GM12892 (cell line): ENCODE data around the gene WDFY1.

ENCODE experiments used
- DNase-seq: peaks from one replicate; pipeline ENCODE4 v3.0.0; 2011; ENCODE audit not compliant: insufficient read length
- FAIRE-seq: peaks from 2 replicates; lab custom pipeline; 2011; peaks lifted over from hg19 to GRCh38; lab: Jason Lieb, UNC
- POLR2A ChIP-seq: IDR thresholded peaks from 2 replicates; pipeline ENCODE4 v1.6.1; 2011; ENCODE audit warnings: low read depth, low read length, control low read depth
- POLR2AphosphoS5 ChIP-seq: IDR thresholded peaks from 2 replicates; pipeline ENCODE4 v1.6.1; 2011; ENCODE audit warnings: low read depth, low read length, control low read depth
- TAF1 ChIP-seq: IDR thresholded peaks from 2 replicates; pipeline ENCODE4 v1.6.1; 2011; ENCODE audit warnings: low read depth, mild to moderate bottlenecking, control low read depth, low read length, borderline replicate concordance

WDFY1 gene

DNA sequence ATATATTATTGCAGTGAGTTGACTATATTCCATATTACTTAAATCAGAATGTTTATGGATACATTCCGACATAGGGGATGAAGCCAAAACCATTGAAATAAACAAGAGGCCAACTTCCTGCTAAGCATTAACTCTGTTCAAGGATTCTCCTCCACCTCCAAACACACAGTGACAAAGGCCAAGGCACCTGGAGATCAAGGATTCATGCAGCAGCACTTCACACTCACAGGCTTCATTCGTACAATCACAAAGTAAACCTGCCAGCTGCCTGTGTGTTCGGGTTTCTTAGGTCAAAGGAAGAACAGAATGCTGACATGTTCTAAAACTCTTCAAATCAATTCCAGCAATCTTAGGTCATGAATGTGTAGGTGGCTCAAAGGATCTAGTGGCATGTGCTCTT is 22.8 kb downstream of the WDFY1 start:
- no peak for FAIRE-seq
- no peak for TF ChIP-seq POLR2A
- TF ChIP-seq POLR2AphosphoS5: no peak
- TF ChIP-seq TAF1: no peak
- no peak for DNase-seq

DNA sequence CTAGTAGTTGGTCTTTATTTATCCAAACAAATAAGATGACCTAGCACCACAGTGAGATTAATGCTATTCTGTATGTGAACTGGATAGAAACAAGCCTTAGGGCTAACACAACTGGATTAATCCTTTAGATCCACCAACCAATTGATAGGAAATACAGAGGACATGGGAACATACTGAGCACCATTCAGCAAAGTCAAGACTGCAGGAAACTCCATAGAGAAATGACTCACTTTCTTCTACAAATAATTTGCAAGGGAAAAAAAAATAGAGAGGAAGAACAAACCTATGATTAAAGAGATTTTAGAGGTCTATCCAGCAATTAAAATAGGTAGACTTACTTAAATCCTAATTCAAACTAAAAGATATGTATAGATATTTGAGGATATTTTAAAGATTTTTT is 23.9 kb downstream of the WDFY1 start:
- no peak for DNase-seq
- peak; percentile 46 for FAIRE-seq
- TF ChIP-seq POLR2AphosphoS5 (no peak), POLR2A (no peak), TAF1 (no peak)

- DNase-seq (no peak), FAIRE-seq (no peak)
- TF ChIP-seq POLR2A (no peak), TAF1 (no peak), POLR2AphosphoS5 (no peak)
Observed at GRCh38 chr2:223920109-223920508, 25.0 kb downstream of the WDFY1 start.

DNA sequence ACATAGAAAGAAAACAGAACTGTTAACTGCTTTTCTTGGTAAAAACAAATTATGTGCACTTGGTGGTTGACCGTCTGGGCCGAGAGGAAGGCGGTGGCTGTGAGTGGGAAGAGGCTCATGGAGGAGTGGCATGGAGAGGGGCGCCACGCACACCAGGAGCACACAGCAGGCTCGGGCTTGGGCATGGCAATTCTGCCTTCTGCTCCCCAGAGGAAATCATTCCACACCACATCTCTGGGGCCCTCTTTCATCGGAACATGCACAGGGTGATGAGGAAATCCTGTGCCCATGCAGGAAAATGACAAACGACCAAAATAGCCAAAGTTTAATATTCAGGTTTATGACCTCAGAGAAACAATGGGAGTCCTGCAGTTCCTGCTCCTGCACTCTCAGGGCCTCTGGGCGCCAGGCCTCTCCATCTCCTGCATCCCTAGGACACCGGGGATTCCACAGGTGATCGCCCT is 26.4 kb downstream of the WDFY1 start:
- TF ChIP-seq TAF1 (no peak), POLR2AphosphoS5 (no peak), POLR2A (no peak)
- FAIRE-seq: no peak
- no peak for DNase-seq

DNA sequence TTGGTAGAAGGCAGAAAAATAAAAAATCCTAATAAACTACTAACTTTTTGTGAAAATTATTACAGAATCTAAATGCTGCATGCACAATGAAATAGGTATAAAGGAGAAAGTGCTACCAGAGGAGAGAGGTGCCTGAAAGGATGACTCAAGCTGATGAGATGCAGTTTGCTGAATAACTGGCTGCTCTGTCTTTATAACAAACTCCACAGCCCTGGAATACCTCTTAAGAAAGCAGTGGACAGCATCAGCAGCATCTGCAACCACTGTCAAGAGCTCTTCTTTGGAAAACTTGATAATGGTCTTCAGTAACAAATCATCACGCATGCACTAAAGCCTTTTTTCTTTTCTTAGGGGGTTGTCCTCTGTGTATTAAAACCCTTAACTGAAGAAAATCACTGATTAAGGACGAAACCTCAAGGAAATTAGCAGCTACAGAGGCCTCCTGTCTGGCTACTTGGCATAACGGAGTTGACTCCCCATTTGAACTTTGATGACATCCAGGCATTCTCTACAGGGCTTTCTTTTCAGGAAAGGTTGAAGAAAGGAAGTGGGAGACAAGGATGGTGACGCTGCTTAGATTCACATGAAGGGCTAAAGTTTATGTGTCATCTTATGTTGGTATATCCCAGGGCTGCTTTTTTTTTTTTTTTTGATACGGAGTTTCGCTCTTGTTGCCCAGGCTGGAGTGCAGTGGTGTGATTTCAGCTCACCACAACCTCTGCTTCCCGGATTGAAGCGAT is 28.8 kb downstream of the WDFY1 start:
- TF ChIP-seq TAF1: no peak
- TF ChIP-seq POLR2AphosphoS5: no peak
- no peak for TF ChIP-seq POLR2A
- DNase-seq: no peak
- no peak for FAIRE-seq

GRCh38 chr2:223915071-223915470 is 30.1 kb downstream of the WDFY1 start:
- FAIRE-seq: no peak
- TF ChIP-seq POLR2AphosphoS5 (no peak), POLR2A (no peak), TAF1 (no peak)
- DNase-seq: no peak

DNA sequence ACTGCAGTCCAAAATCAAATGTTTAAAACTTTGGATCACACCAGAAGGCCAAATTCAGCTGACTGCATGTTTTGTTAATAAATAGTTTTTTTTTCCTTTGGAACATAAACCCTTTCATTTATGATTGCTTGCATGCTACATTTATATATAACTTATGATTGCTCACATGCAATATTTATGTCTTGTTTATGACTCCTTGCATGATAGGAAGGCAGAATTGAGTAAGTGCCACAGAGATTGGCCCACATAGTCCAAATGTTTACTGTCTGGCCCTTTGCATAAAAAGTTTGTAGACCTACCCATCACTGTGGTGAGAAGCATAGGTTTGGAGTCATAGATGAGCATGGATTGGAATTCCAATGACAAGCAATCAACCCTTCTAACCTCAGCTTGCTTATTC is 30.8 kb downstream of the WDFY1 start:
- TF ChIP-seq POLR2A (no peak), TAF1 (no peak), POLR2AphosphoS5 (no peak)
- FAIRE-seq (no peak), DNase-seq (no peak)

DNA sequence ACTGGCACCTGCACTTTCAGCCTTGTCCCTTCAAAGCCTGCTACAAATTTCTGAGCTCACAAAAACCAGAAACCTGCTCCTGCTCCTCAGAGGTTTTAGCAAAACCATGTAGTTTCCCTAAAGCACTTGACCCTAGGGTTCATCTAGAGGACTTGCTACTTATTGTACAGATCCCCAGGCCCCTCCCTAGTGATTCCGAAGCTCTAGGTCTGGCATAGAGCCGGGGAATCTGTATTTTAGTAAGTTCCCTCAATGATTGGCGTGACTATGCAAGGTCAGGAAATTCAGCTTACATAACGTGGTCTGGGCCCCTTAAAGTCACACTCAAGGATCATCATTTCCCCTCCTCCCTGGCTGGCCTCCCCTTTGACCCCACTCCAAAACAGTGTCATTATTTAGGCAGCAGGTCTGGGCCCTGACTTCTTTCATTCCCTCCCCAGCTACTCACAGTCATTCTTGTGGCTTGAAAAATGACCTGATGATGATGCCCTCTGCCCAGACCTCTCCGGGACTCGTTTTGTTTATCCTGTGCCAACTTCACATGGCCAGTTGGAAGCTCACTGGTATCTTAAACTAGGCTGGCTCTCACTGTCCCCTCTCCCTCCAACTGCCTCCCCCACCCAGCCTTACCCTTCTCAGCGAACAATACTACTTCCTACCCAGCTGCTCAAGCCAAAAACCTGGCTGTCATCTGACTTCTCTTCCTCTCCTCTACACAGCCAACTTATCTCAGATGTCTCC is 36.0 kb downstream of the WDFY1 start:
- DNase-seq: no peak

GRCh38 chr2:223908304-223908998 is 36.7 kb downstream of the WDFY1 start:
- TF ChIP-seq TAF1 (no peak), POLR2A (no peak), POLR2AphosphoS5 (no peak)
- FAIRE-seq (no peak), DNase-seq (no peak)

More for the DNA sequence above, 36.0 kb downstream of the WDFY1 start:
- no peak for TF ChIP-seq TAF1
- no peak for TF ChIP-seq POLR2A
- no peak for TF ChIP-seq POLR2AphosphoS5
- no peak for FAIRE-seq

GRCh38 chr2:223905996-223906395 is 39.1 kb downstream of the WDFY1 start:
- FAIRE-seq (no peak), DNase-seq (no peak)
- TF ChIP-seq POLR2A (no peak), TAF1 (no peak), POLR2AphosphoS5 (no peak)

DNA sequence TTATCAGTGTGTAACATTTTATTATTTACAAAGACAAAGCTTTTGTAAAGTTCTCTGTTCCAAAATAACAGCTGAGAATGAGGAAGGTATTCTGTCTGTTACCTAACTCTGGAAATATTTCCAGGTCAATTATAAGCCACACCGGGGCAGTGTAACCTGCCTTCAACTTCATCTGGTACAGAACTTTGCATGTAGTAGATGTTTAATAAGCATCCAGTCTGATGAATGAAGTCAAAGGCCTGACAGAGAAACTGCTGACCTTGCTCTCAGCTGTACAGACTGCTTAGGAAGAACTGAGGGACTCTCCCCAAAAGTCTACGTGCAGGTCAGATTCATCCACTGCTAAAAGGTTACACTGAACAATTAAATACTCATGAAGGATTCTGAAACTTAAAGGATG is 43.3 kb downstream of the WDFY1 start:
- FAIRE-seq (no peak), DNase-seq (no peak)
- TF ChIP-seq POLR2A (no peak), TAF1 (no peak), POLR2AphosphoS5 (no peak)

DNA sequence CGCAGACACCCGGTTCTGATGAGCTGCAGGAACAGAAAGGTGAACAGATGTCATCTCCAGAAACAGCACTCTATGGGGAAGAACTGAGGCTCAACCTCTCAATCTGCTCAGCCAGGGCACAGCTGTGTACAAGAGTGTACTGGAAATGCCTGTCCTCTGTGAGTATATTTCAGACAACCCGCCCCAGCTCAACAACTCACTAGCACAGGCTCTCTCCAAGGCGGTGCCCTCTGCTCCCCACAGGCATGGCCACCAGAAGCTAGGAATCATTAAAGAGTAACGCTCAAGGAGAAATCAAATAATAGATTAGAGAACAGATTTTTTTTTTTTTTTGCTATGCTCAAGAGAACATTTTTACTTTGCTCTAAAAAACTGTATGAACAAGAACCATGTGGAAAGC is 43.8 kb downstream of the WDFY1 start:
- FAIRE-seq (no peak), DNase-seq (no peak)
- no peak for TF ChIP-seq POLR2AphosphoS5
